ENCODE results near the gene CAMTA1.
A peak's percentile ranks its signal among the peaks of the same experiment; 100 is the strongest.

CAMTA1 gene

DNA sequence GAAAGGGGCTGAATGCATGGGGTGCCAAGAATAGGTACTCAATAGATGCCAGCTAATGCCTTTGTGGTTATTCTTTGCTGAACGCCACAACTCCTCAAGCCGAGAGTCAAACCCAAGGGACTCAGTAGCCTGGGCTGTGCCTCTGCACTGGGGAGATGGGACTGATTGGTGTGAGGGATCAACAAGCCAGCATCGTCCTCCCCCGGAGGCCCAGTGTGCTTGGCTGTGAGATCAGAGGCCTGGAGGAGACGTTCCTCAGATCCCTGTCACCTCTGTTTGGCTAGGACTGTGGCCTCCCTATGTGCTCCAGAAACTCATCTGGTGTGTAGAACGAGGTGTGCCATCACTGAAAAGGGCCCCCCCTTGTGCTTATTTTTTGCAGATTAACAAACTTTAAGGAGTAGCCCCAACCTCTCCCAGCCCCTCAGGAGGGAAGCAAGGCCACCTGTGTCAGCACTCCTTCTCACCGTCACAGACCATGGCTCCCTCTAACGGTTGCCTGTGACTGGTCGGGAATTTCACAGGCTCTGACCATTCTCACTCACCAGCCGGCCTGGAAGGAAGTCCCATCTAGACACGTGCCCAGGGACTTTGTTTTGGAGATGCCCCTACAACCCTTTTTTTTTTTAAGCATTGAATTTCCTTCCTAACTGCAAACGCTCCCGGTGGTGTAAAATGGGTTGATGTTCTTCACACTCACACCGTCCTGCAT, 791.8 kb downstream of the CAMTA1 start:
- DNase-seq (ENCODE audit: low spot score): peak; percentile 68

DNA sequence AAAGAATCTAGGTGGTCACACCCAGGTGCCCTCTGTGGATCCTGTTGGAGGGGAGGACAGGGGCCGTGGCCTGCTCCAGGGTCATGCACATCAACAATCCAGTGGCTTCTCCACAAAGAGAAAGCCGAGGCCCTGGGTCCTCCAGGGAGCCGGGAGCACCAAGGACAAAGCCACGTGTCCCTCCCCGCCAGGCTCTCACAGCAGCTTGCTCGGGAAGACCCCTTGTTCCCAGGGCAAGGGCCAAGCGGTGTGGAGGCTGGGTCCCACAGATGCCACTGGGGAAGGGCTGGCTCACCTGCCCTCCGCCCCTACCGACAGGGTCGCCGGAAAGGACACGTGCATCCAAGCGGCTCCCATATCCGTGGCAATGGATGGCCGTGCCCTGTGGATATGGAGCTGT, 793.0 kb downstream of the CAMTA1 start:
- no peak for DNase-seq (ENCODE audit: low spot score)

DNA sequence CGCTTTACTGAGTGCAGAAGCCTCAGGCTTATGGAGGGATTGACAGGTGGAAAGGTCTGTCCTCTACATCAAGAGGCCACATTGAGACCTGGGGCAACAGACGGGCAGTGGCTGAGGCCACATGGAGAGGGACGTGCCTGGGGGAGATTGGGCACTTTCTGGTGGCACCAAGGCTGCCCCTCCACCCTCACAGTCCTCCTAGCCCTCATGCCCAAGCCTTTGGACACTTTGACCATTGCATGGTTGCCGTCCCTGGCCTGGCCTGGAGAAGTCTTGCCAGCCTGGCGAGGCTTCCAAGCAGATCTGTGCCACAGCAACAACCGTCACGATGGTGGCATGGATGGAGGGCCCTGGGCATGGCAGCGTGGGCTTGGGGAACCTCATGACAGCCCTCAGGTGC, 793.8 kb downstream of the CAMTA1 start:
- no peak for DNase-seq (ENCODE audit: low spot score)

DNA sequence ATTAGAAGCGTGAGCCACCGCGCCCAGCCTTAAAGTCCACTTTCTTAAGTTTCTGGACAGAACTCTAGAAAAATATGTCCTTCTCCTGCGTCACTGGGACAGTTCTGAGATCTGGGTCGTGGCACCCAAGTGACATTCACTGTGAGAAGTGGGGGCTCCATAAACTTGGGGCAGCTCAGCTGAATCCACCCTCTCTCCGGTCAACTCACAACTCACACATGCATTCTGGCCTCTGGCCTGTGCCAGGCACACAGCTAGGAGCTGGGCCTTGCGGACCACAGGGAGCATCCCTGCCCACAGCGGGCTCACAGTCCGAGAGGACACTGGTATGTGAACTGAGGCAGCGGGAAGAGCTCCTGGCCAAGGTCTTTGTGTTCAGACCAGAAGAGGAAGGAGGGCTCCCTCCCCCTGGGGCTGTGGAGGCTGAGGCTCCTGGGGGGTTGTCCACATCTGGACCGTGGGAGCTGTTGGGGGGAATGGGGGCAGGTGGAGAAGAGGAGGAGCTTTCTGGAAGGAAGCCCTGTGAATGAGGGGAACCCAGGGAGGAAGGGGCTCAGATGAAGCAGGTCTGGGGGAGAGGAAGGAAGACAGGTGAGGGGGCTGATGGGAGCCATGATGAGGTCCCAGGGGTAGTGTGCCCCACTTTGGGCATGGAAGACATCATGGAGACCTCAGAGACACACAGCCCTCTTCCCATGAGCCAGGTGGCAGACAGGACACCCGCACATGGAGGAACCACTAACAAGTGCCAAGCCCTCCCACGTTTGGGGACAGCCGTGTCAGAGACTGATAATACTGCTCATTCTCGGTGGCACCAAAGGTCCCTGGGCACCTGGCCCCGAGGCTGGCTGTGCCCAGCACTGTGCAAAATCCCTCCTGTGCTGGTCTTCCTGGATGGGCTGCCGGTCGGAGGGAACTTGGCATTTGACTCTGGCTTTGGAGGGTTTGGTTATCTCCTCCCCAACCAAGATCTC, 794.9 kb downstream of the CAMTA1 start:
- no peak for DNase-seq (ENCODE audit: low spot score)

GRCh38 chr1:7580923-7581753, 795.9 kb downstream of the CAMTA1 start:
- DNase-seq (ENCODE audit: low spot score): peak; percentile 71

GRCh38 chr1:7581754-7582459, 796.7 kb downstream of the CAMTA1 start:
- DNase-seq (ENCODE audit: low spot score): no peak

DNA sequence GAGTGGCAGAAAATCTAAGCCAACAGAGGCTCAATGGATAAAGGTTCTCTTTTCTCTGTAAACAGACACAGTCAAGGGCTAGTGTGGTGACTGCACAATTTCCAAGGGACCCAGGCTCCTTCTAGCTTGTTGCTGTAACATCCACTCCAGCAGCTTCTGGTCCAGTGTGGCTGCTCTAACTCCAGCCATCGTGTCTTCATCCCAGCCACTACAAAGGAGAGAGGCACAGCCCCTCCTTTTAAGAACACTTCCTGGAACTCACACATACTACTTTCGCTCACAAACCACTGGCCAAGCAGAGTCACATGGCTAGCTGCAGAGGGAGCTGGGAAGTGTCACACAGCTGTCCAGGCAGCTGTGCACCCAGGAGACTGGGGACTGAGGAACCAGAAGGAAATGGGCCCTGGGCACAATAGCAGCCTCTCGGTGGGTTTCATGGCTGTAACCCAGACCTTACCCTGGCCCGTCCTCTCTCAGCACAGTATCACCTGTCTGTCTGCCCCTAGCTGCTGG, 797.3 kb downstream of the CAMTA1 start:
- DNase-seq (ENCODE audit: low spot score): no peak

- no peak for DNase-seq (ENCODE audit: low spot score)
Observed at GRCh38 chr1:7583291-7584096, 798.2 kb downstream of the CAMTA1 start.

DNA sequence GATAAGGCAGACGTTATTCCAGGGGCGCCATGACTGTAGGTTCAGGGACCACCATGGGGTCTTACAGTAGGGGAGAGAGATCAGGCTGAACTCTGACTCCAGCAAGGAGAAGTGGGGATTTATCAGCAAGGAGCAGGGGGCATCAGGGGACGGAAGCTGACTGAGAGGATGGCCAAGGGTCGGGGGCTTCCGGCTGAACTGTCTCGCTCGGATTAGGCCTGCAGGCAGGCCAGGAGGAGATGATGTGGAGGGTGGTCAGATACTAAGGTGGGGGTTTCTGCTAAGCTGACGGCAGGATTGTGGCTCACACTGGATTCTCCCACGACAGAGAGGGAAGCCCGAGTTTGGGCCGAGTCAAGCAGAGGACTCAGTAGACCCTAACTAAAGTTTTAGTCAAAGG, 798.9 kb downstream of the CAMTA1 start:
- DNase-seq (ENCODE audit: low spot score): no peak

- DNase-seq (ENCODE audit: low spot score): no peak
Observed at GRCh38 chr1:7584643-7585042, 799.4 kb downstream of the CAMTA1 start.

- DNase-seq (ENCODE audit: low spot score): no peak
Observed at GRCh38 chr1:7585216-7585907, 800.1 kb downstream of the CAMTA1 start.

- no peak for DNase-seq (ENCODE audit: low spot score)
Observed at GRCh38 chr1:7586031-7586941, 801.0 kb downstream of the CAMTA1 start.

DNA sequence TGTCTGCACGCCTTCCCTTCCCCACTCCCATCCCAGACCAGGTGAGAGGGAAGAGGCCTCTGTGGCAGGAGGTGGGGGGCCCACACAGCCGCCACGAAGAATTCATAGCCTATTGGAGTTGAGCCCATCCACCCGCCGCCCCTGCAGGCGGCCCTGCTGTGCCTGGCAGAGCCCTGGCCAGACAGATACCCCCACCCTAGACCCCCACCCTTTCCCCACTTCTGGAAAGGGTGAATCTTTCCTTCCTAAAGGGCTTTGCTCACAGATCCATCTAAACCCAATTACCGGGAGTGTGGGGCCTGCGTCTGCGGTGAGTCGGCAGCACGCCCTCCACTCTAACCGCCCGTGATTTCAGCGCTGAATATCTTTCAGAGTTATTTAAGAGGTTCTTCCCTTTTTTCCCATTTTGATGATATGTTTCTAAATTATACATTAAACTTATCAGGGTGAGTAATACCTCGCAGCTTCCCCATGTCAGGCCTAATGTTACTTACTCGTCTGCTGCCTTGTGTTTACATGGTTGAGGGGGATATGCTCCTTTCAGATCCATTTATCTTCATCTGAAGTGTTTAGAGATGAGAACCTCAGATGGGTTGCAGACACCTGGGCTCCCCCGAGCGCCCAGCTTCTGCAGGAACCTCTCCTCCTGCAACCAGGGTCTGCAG, 802.0 kb downstream of the CAMTA1 start:
- DNase-seq (ENCODE audit: low spot score): no peak

DNA sequence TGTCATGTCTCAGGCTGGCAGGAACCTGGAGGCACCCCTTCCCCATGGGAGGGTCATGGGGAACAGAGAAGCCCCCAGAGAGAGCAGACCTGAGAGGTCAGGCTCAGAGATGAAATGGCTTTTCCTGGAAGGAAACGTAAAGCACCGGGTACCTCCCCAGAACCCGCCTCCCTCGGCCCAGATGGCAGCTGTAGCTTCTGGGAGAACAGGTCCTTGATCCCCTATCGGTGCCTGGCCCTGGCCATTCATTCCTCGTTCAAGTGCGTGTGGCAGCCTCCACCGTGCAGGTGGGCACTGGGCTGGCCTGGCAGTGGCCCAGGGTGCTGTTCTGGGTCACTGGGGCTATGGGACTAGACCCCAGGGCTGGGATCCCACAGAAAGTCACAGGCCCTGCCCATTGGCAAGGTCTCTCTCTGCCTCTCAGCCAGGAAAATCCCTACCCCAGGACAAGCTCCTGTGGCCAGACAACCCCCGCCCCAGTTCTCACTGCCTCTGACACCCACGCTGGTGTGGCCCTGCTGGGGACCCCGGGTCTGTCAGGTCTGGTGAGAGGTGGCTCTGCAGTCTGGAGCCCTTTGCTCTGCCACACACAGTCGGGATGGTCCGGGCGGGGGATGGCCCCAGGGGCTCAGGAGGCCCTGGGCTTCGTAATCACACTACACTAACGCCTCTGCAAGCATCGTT, 802.7 kb downstream of the CAMTA1 start:
- no peak for DNase-seq (ENCODE audit: low spot score)

GRCh38 chr1:7588457-7588827, 803.2 kb downstream of the CAMTA1 start:
- DNase-seq (ENCODE audit: low spot score): no peak

DNA sequence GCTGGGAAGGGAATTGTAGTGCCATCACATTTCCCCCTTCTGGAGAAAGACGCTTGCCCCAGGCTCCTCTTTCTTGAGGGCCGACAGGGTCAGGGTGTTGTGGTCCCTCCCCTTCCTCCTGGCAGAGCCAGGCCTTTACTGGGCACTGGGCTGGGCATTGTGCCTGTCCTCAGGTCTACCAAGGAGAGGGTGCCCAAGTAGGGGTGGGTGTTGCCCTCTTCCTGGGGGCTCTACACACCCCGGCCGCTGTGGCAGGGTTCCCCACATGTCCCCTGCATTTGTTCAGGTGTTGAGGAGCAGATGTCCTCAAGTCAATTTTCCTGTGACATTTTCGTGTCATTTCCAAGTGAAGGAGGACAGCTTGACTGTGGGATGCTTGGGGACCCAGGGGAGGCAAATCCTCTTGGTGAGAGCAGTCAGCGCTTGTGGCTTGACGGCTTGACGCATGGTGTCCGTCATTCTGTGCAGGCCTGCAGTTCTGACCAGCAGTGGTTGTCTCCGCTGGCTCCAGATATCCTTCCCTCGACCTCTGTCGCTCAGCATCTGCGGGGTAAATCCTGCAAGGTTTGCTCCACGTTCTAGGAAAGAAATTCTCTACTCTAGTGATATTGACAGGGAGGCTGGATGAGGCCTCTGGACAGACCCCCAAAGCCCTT, 804.0 kb downstream of the CAMTA1 start:
- no peak for DNase-seq (ENCODE audit: low spot score)

GRCh38 chr1:7589774-7590425, 804.6 kb downstream of the CAMTA1 start:
- DNase-seq (ENCODE audit: low spot score): no peak
